AG04449 (cell line): ENCODE results near the gene FAM47B.

ENCODE experiments used
- CTCF ChIA-PET: fragments of 350-600 bp; formaldehyde crosslinking; extraction: SDS; loops from one replicate; lab custom pipeline; 2021; ENCODE audit warnings: antibody characterized with exemption; lab: Yijun Ruan, JAX
- POLR2A ChIA-PET: fragments of 400-600, 350-600 bp; formaldehyde crosslinking; extraction: SDS; loops from one replicate; lab custom pipeline; 2020; ENCODE audit warnings: antibody characterized with exemption, inconsistent platforms; lab: Yijun Ruan, JAX
- DNase-seq: peaks from one replicate; pipeline ENCODE4 v3.0.0-alpha.2; 2010; ENCODE audit warnings: low read depth, low spot score
- H3K4me3 ChIP-seq: 2 replicates; pipeline ENCODE4 v1.5.1; 2011; ENCODE audit warnings: low read depth, mild to moderate bottlenecking, control low read depth, low read length
- CTCF ChIP-seq: IDR thresholded peaks from one replicate; pipeline ENCODE4 v1.5.1; 2011; ENCODE audit warnings: mild to moderate bottlenecking, moderate library complexity, low read length, control low read depth, inconsistent platforms; ENCODE audit not compliant: insufficient read depth; ENCODE audit errors: missing control alignments

The FAM47B gene

DNA sequence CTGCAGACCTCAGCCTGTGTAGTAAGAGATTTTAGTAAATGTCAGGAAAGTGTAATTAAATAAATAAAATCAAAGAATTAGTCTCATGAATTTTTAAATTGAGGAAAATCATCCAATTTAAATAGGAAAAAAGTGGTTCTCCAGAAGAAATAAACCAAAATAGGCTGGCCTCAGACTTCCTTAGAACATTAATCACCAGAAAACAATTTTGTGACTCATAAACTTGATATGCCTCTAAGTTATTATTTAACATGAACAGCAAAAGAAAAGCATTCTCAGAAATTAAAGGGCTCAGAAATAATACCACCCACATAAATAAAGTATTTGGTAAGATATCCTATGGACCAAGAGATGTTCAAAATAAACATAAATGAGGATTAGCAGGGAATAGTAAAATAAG is 14.3 kb downstream of the FAM47B start:
- ChIA-PET POLR2A (no interaction called here), CTCF (interaction anchor here (0.6 kb wide), 1 partner anchor 70 kb away, joined by 3 read pairs; no protein-coding TSS in a partner anchor)
- no peak overlapping the region for H3K4me3 ChIP-seq
- TF ChIP-seq CTCF, result no peak
- DNase-seq, result no peak

GRCh38 chrX:34961662-34962061 is 19.1 kb downstream of the FAM47B start:
- DNase-seq, result no peak
- POLR2A ChIA-PET, result no interaction called here
- no peak overlapping the region for H3K4me3 ChIP-seq
- CTCF ChIA-PET, result no interaction called here
- TF ChIP-seq CTCF, result no peak

DNA sequence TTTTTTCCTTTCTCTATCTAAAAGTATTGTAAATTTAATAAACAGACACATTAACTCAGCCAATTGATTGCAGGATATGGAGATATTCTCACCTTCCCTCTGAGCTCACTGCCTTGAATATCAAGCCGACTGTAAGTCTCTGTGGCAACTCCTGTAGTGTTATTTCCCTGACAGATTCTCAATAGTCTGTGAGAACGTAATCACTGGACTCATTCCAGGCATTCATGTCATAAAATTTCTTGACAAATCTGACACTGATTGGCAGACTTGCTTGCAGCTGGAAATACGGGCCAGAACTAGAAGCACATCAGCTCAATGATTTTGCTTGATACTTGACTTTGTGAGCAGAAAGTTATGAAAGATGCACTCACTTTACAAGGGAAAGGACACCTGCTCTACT is 29.6 kb downstream of the FAM47B start:
- DNase-seq, result no peak
- ChIA-PET CTCF (no interaction called here), POLR2A (no interaction called here)
- no peak overlapping the region for H3K4me3 ChIP-seq
- TF ChIP-seq CTCF, result no peak

- CTCF ChIA-PET, result no interaction called here
- DNase-seq, result no peak
- POLR2A ChIA-PET, result no interaction called here
- H3K4me3 ChIP-seq, result no peak overlapping the region
- no peak for TF ChIP-seq CTCF
Observed at GRCh38 chrX:34978171-34978570, 35.6 kb downstream of the FAM47B start.

DNA sequence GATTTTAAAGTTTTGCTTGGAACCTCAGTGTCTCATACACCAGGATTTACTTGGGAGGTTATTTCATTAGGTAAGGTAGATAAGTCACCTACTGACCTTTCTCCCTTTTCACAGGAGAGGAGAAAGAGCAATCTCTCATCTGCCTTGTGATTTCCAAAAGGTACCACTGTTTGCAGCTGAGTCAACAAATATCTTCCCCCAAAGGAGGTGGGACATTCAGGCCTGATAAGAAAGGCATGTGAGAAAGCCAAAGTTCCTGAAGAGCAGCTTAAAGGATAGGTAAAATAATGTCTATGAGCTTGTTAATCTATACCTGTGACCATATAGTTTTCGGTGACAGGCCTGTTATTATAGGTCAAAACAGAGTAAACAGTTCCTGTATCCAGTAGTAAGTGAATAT is 45.0 kb downstream of the FAM47B start:
- ChIA-PET CTCF (no interaction called here), POLR2A (no interaction called here)
- DNase-seq, result no peak
- no peak for TF ChIP-seq CTCF
- no peak overlapping the region for H3K4me3 ChIP-seq
